NOMO-1 treated with dmso at 0.1 percent for 144 hours (cell line): ENCODE results near the gene DYSF.
"Not testable (repeated sequence)": the region's sequence is repeated elsewhere in the genome, so short reads cannot be mapped to it uniquely, and the experiment has no call there.

ENCODE experiments used
- DNase-seq: peaks from one replicate; lab custom pipeline; 2025; ENCODE audit not compliant: unreplicated experiment; lab: John Stamatoyannopoulos, UW

The DYSF gene

GRCh38 chr2:71453404-71454220, at the start of gene DYSF:
TSS of gene DYSF (plus strand) at chr2:71453561.
- DNase-seq = peak; percentile 54

GRCh38 chr2:71409611-71410010, 43.8 kb upstream of the DYSF start:
- DNase-seq = no peak

GRCh38 chr2:71410696-71411095, 42.7 kb upstream of the DYSF start:
- DNase-seq = no peak

- DNase-seq = not testable (repeated sequence)
These were observed 36.5 kb upstream of the DYSF start for GRCh38 chr2:71416866-71417265.

GRCh38 chr2:71417300-71418202, 35.8 kb upstream of the DYSF start:
- no peak for DNase-seq

GRCh38 chr2:71419145-71419544, 34.2 kb upstream of the DYSF start:
- no peak for DNase-seq

GRCh38 chr2:71419976-71420375, 33.4 kb upstream of the DYSF start:
- no peak for DNase-seq

- no peak for DNase-seq
These were observed 30.6 kb upstream of the DYSF start for GRCh38 chr2:71422786-71423185.

- no peak for DNase-seq
These were observed 29.4 kb upstream of the DYSF start for GRCh38 chr2:71423817-71424420.

GRCh38 chr2:71426721-71427120, 26.6 kb upstream of the DYSF start:
- DNase-seq = no peak

- DNase-seq = no peak
These were observed 24.6 kb upstream of the DYSF start for GRCh38 chr2:71428472-71429383.

GRCh38 chr2:71445142-71445541, 8.2 kb upstream of the DYSF start:
- not testable (repeated sequence) for DNase-seq

- no peak for DNase-seq
These were observed 6.9 kb upstream of the DYSF start for GRCh38 chr2:71446505-71446904.

GRCh38 chr2:71449343-71449742, 4.0 kb upstream of the DYSF start:
- DNase-seq = no peak

- DNase-seq = no peak
These were observed 1.7 kb upstream of the DYSF start for GRCh38 chr2:71451705-71452104.

- peak; percentile 96 for DNase-seq
These were observed 796 bp upstream of the DYSF start for GRCh38 chr2:71452565-71452964.

- peak; percentile 30 for DNase-seq
These were observed 1.1 kb downstream of the DYSF start for GRCh38 chr2:71454221-71455010.

GRCh38 chr2:71455011-71455740, 1.8 kb downstream of the DYSF start:
- DNase-seq = no peak
